Measurements from ENCODE around the gene UBA3. TPM values are rescaled to one million over a fixed set of nuclear protein-coding genes. Genes with fewer than 3 reads are reported as not detected.

Gene UBA3
- total and polyA plus RNA-seq, 2 of the 13 experiments (the other 11 are each of a cell fraction or from before 2014, with no cell fraction given): 40.7 to 49.0 TPM

GRCh38 chr3:69031635-69032034, 48.5 kb downstream of the UBA3 start:
- no peak overlapping the region for H3K4me3 ChIP-seq (replicated peaks in 1 of 3; ENCODE audit: insufficient read depth in 1 of 3, low read depth in 2 of 3, low read length in 3 of 3)
- no peak for FAIRE-seq
- no peak for DNase-seq (ENCODE audit: low spot score)
- WGBS (ENCODE audit: low lambda C conversion rate): 100% methylated on average over 1 of the region's 1 CpG
- H3K36me3 ChIP-seq (replicated peaks in 1 of 2; ENCODE audit: control insufficient read depth in 1 of 2, insufficient read depth in 2 of 2, low read length in 2 of 2): peaks cover 9 to 66% of the 10 kb centered on the region in 2 experiments
- POLR2A ChIA-PET: no interaction called here
- no TSS peak for BruUV-seq (replicated peaks)
- no peaks in the 10 kb centered on the region for H3K27me3 ChIP-seq (ENCODE audit: control insufficient read depth in 1 of 2, insufficient read depth in 2 of 2, low read length in 2 of 2)
- H2AFZ ChIP-seq (ENCODE audit: low read length): no peak overlapping the region
- H3K79me2 ChIP-seq (ENCODE audit: insufficient read depth, low read length): no peaks in the 10 kb centered on the region
- CTCF ChIA-PET (ENCODE audit: low intra/inter-chr PET ratio, low total read pairs): no interaction called here
- H3K4me1 ChIP-seq (ENCODE audit: insufficient read depth, low read length): no peaks in the 10 kb centered on the region
- in situ Hi-C loops (cut with HindIII; ENCODE audit: extremely low pct_ligation_motif_present, low pct_unique_long_range_greater_than_20kb) (no loop called here), intact Hi-C loops (cut with micrococcal nuclease; ENCODE audit: unreplicated experiment) (no loop called here)
- no peak overlapping the region for H3K4me2 ChIP-seq (ENCODE audit: low read depth, low read length)
- H3K9me3 ChIP-seq (ENCODE audit: low read length): no peaks in the 10 kb centered on the region
- no peak overlapping the region for H3K27ac ChIP-seq (ENCODE audit: extremely low read length, insufficient read depth, low read length)
- no peaks in the 10 kb centered on the region for H4K20me1 ChIP-seq (ENCODE audit: insufficient read depth, low read length)
- TF ChIP-seq ZNF496 (CRISPR knock-in tag; IDR thresholded peaks at IDR 0.05; ENCODE audit: insufficient replicate concordance) (no peak), HES4 (CRISPR knock-in tag; IDR thresholded peaks at IDR 0.05; ENCODE audit: borderline replicate concordance) (no peak), ZFX (CRISPR knock-in tag; IDR thresholded peaks at IDR 0.05; ENCODE audit: low read depth) (no peak), ZNF598 (CRISPR knock-in tag; IDR thresholded peaks at IDR 0.05; ENCODE audit: borderline replicate concordance) (no peak), ZBTB42 (CRISPR knock-in tag; IDR thresholded peaks at IDR 0.05) (no peak), SMC3 (IDR thresholded peaks at IDR 0.05; ENCODE audit: low read length) (no peak), ZNF644 (CRISPR knock-in tag; IDR thresholded peaks at IDR 0.05; ENCODE audit: low read depth) (no peak), ZFP91 (CRISPR knock-in tag; IDR thresholded peaks at IDR 0.05; ENCODE audit: borderline replicate concordance) (no peak), IKZF4 (CRISPR knock-in tag; IDR thresholded peaks at IDR 0.05; ENCODE audit: borderline replicate concordance, low read depth, not compliant biosample characterization) (no peak), ZNF678 (CRISPR knock-in tag; IDR thresholded peaks at IDR 0.05) (no peak), ZIK1 (CRISPR knock-in tag; IDR thresholded peaks at IDR 0.05; ENCODE audit: borderline replicate concordance, low read depth) (no peak), ZNF20 (CRISPR knock-in tag; IDR thresholded peaks at IDR 0.05) (no peak), ISX (CRISPR knock-in tag; conservative IDR thresholded peaks at IDR 0.05) (no peak), ESRRA (CRISPR knock-in tag; IDR thresholded peaks at IDR 0.05; ENCODE audit: low read depth) (no peak)
- ATAC-seq: no peak
- no peak overlapping the region for H3K9ac ChIP-seq (ENCODE audit: insufficient read depth, low read depth, low read length)
